ENCODE measurements around the gene MS4A18. TPM values are rescaled to one million over a fixed set of nuclear protein-coding genes. Genes with fewer than 3 reads are reported as not detected.

MS4A18 gene
- total and polyA plus RNA-seq, 10 of the 15 experiments (the other 5 are each of a cell fraction or from before 2014, with no cell fraction given) = not detected

DNA sequence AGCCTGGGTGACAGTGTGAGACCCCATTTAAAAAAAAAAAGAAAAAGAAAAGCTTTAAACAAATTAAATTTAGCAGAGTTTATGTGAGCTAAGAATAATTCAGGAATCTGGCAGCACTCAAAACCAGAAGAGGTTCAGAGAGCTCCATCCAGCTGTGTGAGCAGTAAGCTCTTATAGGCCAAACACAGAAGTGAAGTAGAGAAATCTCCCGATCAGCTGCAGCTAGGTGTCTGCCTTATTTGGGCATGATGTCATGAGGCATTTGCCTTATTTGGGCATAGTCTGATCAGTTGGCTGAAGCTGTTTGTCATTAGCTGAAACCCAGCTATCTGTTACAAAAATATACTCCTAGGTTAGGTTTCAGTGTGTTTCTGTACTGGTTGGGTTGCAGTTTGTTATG, 40.4 kb downstream of the MS4A18 start (continued):
- TF ChIP-seq, protein P1, sequence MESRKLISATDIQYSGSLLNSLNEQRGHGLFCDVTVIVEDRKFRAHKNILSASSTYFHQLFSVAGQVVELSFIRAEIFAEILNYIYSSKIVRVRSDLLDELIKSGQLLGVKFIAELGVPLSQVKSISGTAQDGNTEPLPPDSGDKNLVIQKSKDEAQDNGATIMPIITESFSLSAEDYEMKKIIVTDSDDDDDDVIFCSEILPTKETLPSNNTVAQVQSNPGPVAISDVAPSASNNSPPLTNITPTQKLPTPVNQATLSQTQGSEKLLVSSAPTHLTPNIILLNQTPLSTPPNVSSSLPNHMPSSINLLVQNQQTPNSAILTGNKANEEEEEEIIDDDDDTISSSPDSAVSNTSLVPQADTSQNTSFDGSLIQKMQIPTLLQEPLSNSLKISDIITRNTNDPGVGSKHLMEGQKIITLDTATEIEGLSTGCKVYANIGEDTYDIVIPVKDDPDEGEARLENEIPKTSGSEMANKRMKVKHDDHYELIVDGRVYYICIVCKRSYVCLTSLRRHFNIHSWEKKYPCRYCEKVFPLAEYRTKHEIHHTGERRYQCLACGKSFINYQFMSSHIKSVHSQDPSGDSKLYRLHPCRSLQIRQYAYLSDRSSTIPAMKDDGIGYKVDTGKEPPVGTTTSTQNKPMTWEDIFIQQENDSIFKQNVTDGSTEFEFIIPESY (IDR thresholded peaks at IDR 0.05) = peak; percentile 97
- TF ChIP-seq CREM (IDR thresholded peaks at IDR 0.05; ENCODE audit: low read depth) (peak; percentile 51; the same call in 1 of the 2 replicates), CEBPB (IDR thresholded peaks at IDR 0.05; ENCODE audit: borderline replicate concordance in 1 of 2, low read depth in 2 of 2, low read length in 2 of 2) (no peak), NFYB (IDR thresholded peaks at IDR 0.05; ENCODE audit: insufficient read depth, low read depth, low read length) (0 out of 2 replicates have a peak, but pooled peaks have one; percentile 39), TBL1XR1 (IDR thresholded peaks at IDR 0.05; ENCODE audit: low read depth, low read length) (no peak), SREBF1 (IDR thresholded peaks at IDR 0.05; ENCODE audit: low read length) (peak; percentile 59; the same call in 1 of the 2 replicates), CHD4 (IDR thresholded peaks at IDR 0.05) (0 out of 2 replicates have a peak, but pooled peaks have one; percentile 23), MTA3 (IDR thresholded peaks at IDR 0.05; ENCODE audit: borderline replicate concordance, low read length) (no peak), BCL11A (IDR thresholded peaks at IDR 0.05; ENCODE audit: low read depth, low read length) (no peak), ATF7 (IDR thresholded peaks at IDR 0.05; ENCODE audit: low read depth) (peak; percentile 80), CREB1 (IDR thresholded peaks at IDR 0.05; ENCODE audit: low read depth) (peak; percentile 59), JUNB (IDR thresholded peaks at IDR 0.05) (peak; percentile 18; the same call in 1 of the 2 replicates), SRF (IDR thresholded peaks at IDR 0.05; ENCODE audit: low read depth in 2 of 2, low read length in 2 of 2) (peak; percentile 99 to 100), EZH2 (IDR thresholded peaks at IDR 0.05; ENCODE audit: borderline replicate concordance, control insufficient read depth, low read depth, low read length) (peak; percentile 100; the same call in 1 of the 2 replicates), POLR2A (IDR thresholded peaks at IDR 0.05; ENCODE audit: low read depth, low read length) (no peak), FOS (IDR thresholded peaks at IDR 0.05; ENCODE audit: borderline replicate concordance, extremely low read depth, insufficient read length) (no peak), SIX5 (IDR thresholded peaks at IDR 0.05; ENCODE audit: low read depth, low read length, severe bottlenecking) (no peak)
- TF ChIP-seq, protein P2, sequence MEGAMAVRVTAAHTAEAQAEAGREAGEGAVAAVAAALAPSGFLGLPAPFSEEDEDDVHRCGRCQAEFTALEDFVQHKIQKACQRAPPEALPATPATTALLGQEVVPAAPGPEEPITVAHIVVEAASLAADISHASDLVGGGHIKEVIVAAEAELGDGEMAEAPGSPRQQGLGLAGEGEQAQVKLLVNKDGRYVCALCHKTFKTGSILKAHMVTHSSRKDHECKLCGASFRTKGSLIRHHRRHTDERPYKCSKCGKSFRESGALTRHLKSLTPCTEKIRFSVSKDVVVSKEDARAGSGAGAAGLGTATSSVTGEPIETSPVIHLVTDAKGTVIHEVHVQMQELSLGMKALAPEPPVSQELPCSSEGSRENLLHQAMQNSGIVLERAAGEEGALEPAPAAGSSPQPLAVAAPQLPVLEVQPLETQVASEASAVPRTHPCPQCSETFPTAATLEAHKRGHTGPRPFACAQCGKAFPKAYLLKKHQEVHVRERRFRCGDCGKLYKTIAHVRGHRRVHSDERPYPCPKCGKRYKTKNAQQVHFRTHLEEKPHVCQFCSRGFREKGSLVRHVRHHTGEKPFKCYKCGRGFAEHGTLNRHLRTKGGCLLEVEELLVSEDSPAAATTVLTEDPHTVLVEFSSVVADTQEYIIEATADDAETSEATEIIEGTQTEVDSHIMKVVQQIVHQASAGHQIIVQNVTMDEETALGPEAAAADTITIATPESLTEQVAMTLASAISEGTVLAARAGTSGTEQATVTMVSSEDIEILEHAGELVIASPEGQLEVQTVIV (IDR thresholded peaks at IDR 0.05; ENCODE audit: borderline replicate concordance, partially characterized antibody) = no peak
- TF ChIP-seq, protein P3, sequence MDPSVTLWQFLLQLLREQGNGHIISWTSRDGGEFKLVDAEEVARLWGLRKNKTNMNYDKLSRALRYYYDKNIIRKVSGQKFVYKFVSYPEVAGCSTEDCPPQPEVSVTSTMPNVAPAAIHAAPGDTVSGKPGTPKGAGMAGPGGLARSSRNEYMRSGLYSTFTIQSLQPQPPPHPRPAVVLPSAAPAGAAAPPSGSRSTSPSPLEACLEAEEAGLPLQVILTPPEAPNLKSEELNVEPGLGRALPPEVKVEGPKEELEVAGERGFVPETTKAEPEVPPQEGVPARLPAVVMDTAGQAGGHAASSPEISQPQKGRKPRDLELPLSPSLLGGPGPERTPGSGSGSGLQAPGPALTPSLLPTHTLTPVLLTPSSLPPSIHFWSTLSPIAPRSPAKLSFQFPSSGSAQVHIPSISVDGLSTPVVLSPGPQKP (IDR thresholded peaks at IDR 0.05; ENCODE audit: low read depth, low read length) = peak; percentile 67
- TF ChIP-seq, protein P4, sequence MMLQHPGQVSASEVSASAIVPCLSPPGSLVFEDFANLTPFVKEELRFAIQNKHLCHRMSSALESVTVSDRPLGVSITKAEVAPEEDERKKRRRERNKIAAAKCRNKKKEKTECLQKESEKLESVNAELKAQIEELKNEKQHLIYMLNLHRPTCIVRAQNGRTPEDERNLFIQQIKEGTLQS (IDR thresholded peaks at IDR 0.05; ENCODE audit: borderline replicate concordance, extremely low read depth, low read depth, low read length) = no peak
- TF ChIP-seq, protein P5, sequence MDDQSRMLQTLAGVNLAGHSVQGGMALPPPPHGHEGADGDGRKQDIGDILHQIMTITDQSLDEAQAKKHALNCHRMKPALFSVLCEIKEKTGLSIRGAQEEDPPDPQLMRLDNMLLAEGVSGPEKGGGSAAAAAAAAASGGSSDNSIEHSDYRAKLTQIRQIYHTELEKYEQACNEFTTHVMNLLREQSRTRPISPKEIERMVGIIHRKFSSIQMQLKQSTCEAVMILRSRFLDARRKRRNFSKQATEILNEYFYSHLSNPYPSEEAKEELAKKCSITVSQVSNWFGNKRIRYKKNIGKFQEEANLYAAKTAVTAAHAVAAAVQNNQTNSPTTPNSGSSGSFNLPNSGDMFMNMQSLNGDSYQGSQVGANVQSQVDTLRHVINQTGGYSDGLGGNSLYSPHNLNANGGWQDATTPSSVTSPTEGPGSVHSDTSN (IDR thresholded peaks at IDR 0.05; ENCODE audit: insufficient replicate concordance, low read depth, low read length) = peak; percentile 35
- TF ChIP-seq, protein P6, sequence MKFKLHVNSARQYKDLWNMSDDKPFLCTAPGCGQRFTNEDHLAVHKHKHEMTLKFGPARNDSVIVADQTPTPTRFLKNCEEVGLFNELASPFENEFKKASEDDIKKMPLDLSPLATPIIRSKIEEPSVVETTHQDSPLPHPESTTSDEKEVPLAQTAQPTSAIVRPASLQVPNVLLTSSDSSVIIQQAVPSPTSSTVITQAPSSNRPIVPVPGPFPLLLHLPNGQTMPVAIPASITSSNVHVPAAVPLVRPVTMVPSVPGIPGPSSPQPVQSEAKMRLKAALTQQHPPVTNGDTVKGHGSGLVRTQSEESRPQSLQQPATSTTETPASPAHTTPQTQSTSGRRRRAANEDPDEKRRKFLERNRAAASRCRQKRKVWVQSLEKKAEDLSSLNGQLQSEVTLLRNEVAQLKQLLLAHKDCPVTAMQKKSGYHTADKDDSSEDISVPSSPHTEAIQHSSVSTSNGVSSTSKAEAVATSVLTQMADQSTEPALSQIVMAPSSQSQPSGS (IDR thresholded peaks at IDR 0.05; ENCODE audit: low read length) = peak; percentile 55
